Activated CD4-positive, alpha-beta T cell treated with anti-CD3 and anti-CD28 coated beads for 36 hours (primary cell): ENCODE data around the gene COASY. TPM values are rescaled to one million over a fixed set of nuclear protein-coding genes. Genes with fewer than 3 reads are reported as not detected.
A peak's percentile ranks its signal among the peaks of the same experiment; 100 is the strongest.

Experiments used
- ATAC-seq: fragments of 200-7000 bp; cut with Tn5 transposase; one replicate; pipeline ENCODE4 v1.10.0; 2021; ENCODE audit warnings: mild to moderate bottlenecking, moderate library complexity
- CTCF ChIA-PET: fragments of 350-600 bp; sonication (Branson Sonifier 250); formaldehyde crosslinking; loops from one replicate; lab custom pipeline; 2021; ENCODE audit warnings: antibody characterized with exemption; lab: Charles Lee
- POLR2A ChIA-PET: fragments of 350-600 bp; sonication (Branson Sonifier 250); formaldehyde crosslinking; loops from one replicate; lab custom pipeline; 2021; ENCODE audit warnings: antibody characterized with exemption, inconsistent platforms; lab: Charles Lee
- DNase-seq: peaks from one replicate; pipeline ENCODE4 v3.0.0-alpha.2; 2020
- H3K27ac Mint-ChIP-seq: one replicate; pipeline ENCODE4 v1.8.0; 2021; ENCODE audit warnings: mixed read lengths
- H3K27me3 Mint-ChIP-seq: one replicate; pipeline ENCODE4 v1.8.0; 2021; ENCODE audit warnings: mixed read lengths
- H3K36me3 Mint-ChIP-seq: one replicate; pipeline ENCODE4 v1.8.0; 2021; ENCODE audit warnings: low read depth, mixed read lengths
- H3K4me1 Mint-ChIP-seq: one replicate; pipeline ENCODE4 v1.8.0; 2021; ENCODE audit warnings: mixed read lengths
- H3K4me3 Mint-ChIP-seq: one replicate; pipeline ENCODE4 v1.8.0; 2021; ENCODE audit warnings: mild to moderate bottlenecking, moderate library complexity, mixed read lengths
- H3K9me3 Mint-ChIP-seq: one replicate; pipeline ENCODE4 v1.8.0; 2021; ENCODE audit warnings: low read depth, mixed read lengths
- intact Hi-C, 2 experiments: fragments of 100-400 bp; cut with DNase I in 1 of 2; cut with micrococcal nuclease in 1 of 2; formaldehyde crosslinking; loops; one replicate each; pipeline versions ENCODE4 v1.14.2 to v1.15.1; 2022 to 2024; cut with DNase I, micrococcal nuclease
- total RNA-seq, 2 experiments: library from RNA; stranded (reverse); gene quantifications; one replicate each; pipeline ENCODE4 v1.2.3, GENCODE V29; 2021

COASY gene
- total RNA-seq, 2 experiments from 2014 or later, result 83.3 to 105 TPM

- Mint-ChIP-seq H3K27ac (no peak overlapping the region), H3K27me3 (no peaks in the 10 kb centered on the region), H3K4me1 (peaks cover 2% of the 10 kb centered on the region), H3K4me3 (no peak overlapping the region), H3K9me3 (no peaks in the 10 kb centered on the region), H3K36me3 (peaks cover 46% of the 10 kb centered on the region)
- ATAC-seq, result no peak
- intact Hi-C loops, result no loop called here
- DNase-seq, result no peak
- CTCF ChIA-PET, result interaction anchor here (1.0 kb wide), 1 partner anchor 162 kb away, joined by 3 read pairs; no protein-coding TSS in a partner anchor
- POLR2A ChIA-PET, result no interaction called here
These were observed 23.4 kb downstream of the COASY start for GRCh38 chr17:42585353-42585752.

- H3K36me3 Mint-ChIP-seq, result peaks cover 45% of the 10 kb centered on the region
- H3K27me3 Mint-ChIP-seq, result no peaks in the 10 kb centered on the region
- ChIA-PET CTCF (interaction anchor here (0.5 to 5.0 kb wide), 4 partner anchors 9 to 402 kb away, joined by 3 to 35 read pairs (median 5); partner anchors contain the start of gene PSMC3IP), POLR2A (interaction anchor here (0.6 kb wide), 1 partner anchor 115 kb away, joined by 5 read pairs; no protein-coding TSS in a partner anchor)
- no peak for ATAC-seq
- no peak overlapping the region for H3K4me3 Mint-ChIP-seq
- H3K27ac Mint-ChIP-seq, result peak overlapping the region; percentile 34
- intact Hi-C loops, result no loop called here
- H3K9me3 Mint-ChIP-seq, result no peaks in the 10 kb centered on the region
- peaks cover 2% of the 10 kb centered on the region for H3K4me1 Mint-ChIP-seq
- DNase-seq, result no peak
These were observed 24.7 kb downstream of the COASY start for GRCh38 chr17:42586514-42587230.

GRCh38 chr17:42590886-42591285 is 28.9 kb downstream of the COASY start:
- peak overlapping the region; percentile 9 for H3K27ac Mint-ChIP-seq
- H3K27me3 Mint-ChIP-seq, result no peaks in the 10 kb centered on the region
- peaks cover 30% of the 10 kb centered on the region for H3K36me3 Mint-ChIP-seq
- ChIA-PET CTCF (interaction anchor here (0.6 to 5.0 kb wide), 6 partner anchors 12 to 1108 kb away, joined by 3 to 35 read pairs (median 3); partner anchors contain the start of gene PSMC3IP), POLR2A (no interaction called here)
- H3K4me3 Mint-ChIP-seq, result no peak overlapping the region
- H3K9me3 Mint-ChIP-seq, result no peaks in the 10 kb centered on the region
- no peak for ATAC-seq
- intact Hi-C loops, result no loop called here
- DNase-seq, result no peak
- peaks cover 2% of the 10 kb centered on the region for H3K4me1 Mint-ChIP-seq

- intact Hi-C loops, result no loop called here
- Mint-ChIP-seq H3K27me3 (no peaks in the 10 kb centered on the region), H3K4me1 (peaks cover 2% of the 10 kb centered on the region)
These were observed 29.5 kb downstream of the COASY start for GRCh38 chr17:42591411-42591810.

GRCh38 chr17:42596386-42596785 is 34.4 kb downstream of the COASY start:
- POLR2A ChIA-PET, result no interaction called here
- H3K4me1 Mint-ChIP-seq, result peaks cover 11% of the 10 kb centered on the region
- H3K36me3 Mint-ChIP-seq, result peaks cover 8% of the 10 kb centered on the region
- CTCF ChIA-PET, result no interaction called here
- no peak overlapping the region for H3K4me3 Mint-ChIP-seq
- H3K9me3 Mint-ChIP-seq, result no peaks in the 10 kb centered on the region
- ATAC-seq, result no peak
- intact Hi-C loops, result no loop called here
- H3K27ac Mint-ChIP-seq, result peak overlapping the region; percentile 13
- H3K27me3 Mint-ChIP-seq, result no peaks in the 10 kb centered on the region
- no peak for DNase-seq

More at GRCh38 chr17:42591411-42591810, 29.5 kb downstream of the COASY start:
- DNase-seq, result no peak
- ChIA-PET CTCF (interaction anchor here (0.6 to 2.2 kb wide), 3 partner anchors 13 to 418 kb away, joined by 3 to 8 read pairs (median 3); no protein-coding TSS in a partner anchor), POLR2A (interaction anchor here (0.6 kb wide), 1 partner anchor 13 kb away, joined by 10 read pairs; no protein-coding TSS in a partner anchor)
- ATAC-seq, result no peak
- H3K36me3 Mint-ChIP-seq, result peaks cover 31% of the 10 kb centered on the region
- no peaks in the 10 kb centered on the region for H3K9me3 Mint-ChIP-seq
- no peak overlapping the region for H3K4me3 Mint-ChIP-seq
- H3K27ac Mint-ChIP-seq, result peak overlapping the region; percentile 7

GRCh38 chr17:42598905-42599304 is 37.0 kb downstream of the COASY start:
- CTCF ChIA-PET, result interaction anchor here (0.8 to 2.0 kb wide), 4 partner anchors 10 to 162 kb away, joined by 3 to 11 read pairs (median 5); partner anchors contain the start of genes PSMC3IP and RAMP2
- ATAC-seq, result no peak
- no peak overlapping the region for H3K27ac Mint-ChIP-seq

GRCh38 chr17:42603318-42603717 is 41.4 kb downstream of the COASY start:
- POLR2A ChIA-PET, result no interaction called here
- peaks cover 58% of the 10 kb centered on the region for H3K4me1 Mint-ChIP-seq
- H3K27ac Mint-ChIP-seq, result no peak overlapping the region
- ATAC-seq (no peak), DNase-seq (no peak)
- intact Hi-C loops, result no loop called here
- H3K9me3 Mint-ChIP-seq, result no peaks in the 10 kb centered on the region
- no peaks in the 10 kb centered on the region for H3K27me3 Mint-ChIP-seq
- H3K36me3 Mint-ChIP-seq, result peaks cover 10% of the 10 kb centered on the region
- CTCF ChIA-PET, result no interaction called here
- no peak overlapping the region for H3K4me3 Mint-ChIP-seq

More at GRCh38 chr17:42598905-42599304, 37.0 kb downstream of the COASY start:
- Mint-ChIP-seq H3K4me3 (no peak overlapping the region), H3K9me3 (no peaks in the 10 kb centered on the region), H3K4me1 (peaks cover 19% of the 10 kb centered on the region), H3K27me3 (no peaks in the 10 kb centered on the region), H3K36me3 (peaks cover 9% of the 10 kb centered on the region)
- no peak for DNase-seq
- intact Hi-C loops, result no loop called here
- POLR2A ChIA-PET, result no interaction called here

GRCh38 chr17:42607769-42608168 is 45.8 kb downstream of the COASY start:
- Mint-ChIP-seq H3K4me1 (peaks cover 47% of the 10 kb centered on the region), H3K9me3 (no peaks in the 10 kb centered on the region), H3K27me3 (no peaks in the 10 kb centered on the region), H3K36me3 (peaks cover 15% of the 10 kb centered on the region), H3K4me3 (peak overlapping the region; percentile 95), H3K27ac (peak overlapping the region; percentile 97)
- intact Hi-C loops, result loop anchor here (2.0 to 5.0 kb wide), 3 partner anchors 31 to 320 kb away; partner anchors contain the start of genes MLX (in 1 of the 2), PSMC3IP (in 1 of the 2) and STAT5A (in 1 of the 2)
- ChIA-PET CTCF (interaction anchor here (0.8 to 6.5 kb wide), 11 partner anchors 8 to 156 kb away, joined by 3 to 80 read pairs (median 4); partner anchors contain the start of gene PSMC3IP), POLR2A (interaction anchor here (0.6 to 1.2 kb wide), 3 partner anchors 29 to 850 kb away, joined by 3 to 7 read pairs (median 4); partner anchors contain the start of gene BECN1)
- ATAC-seq (no peak), DNase-seq (no peak)

GRCh38 chr17:42608305-42609181 is 46.6 kb downstream of the COASY start:
- H3K9me3 Mint-ChIP-seq, result no peaks in the 10 kb centered on the region
- DNase-seq (peak; percentile 43), ATAC-seq (peak; percentile 58)
- peak overlapping the region; percentile 97 for H3K27ac Mint-ChIP-seq
- H3K36me3 Mint-ChIP-seq, result peaks cover 11% of the 10 kb centered on the region
- H3K4me1 Mint-ChIP-seq, result peaks cover 40% of the 10 kb centered on the region
- H3K27me3 Mint-ChIP-seq, result no peaks in the 10 kb centered on the region
- ChIA-PET POLR2A (interaction anchor here (0.6 to 1.5 kb wide), 11 partner anchors 10 to 849 kb away, joined by 3 to 8 read pairs (median 4); partner anchors contain the start of genes BECN1, CNTNAP1 and PSMC3IP), CTCF (interaction anchor here (0.7 to 6.5 kb wide), 19 partner anchors 8 to 591 kb away, joined by 3 to 80 read pairs (median 3); partner anchors contain the start of genes BECN1, PLEKHH3, PSMC3IP and RPL27)
- intact Hi-C loops, result loop anchor here (1.0 to 5.0 kb wide), 16 partner anchors 31 to 642 kb away; partner anchors contain the start of genes PSMC3IP (in 2 of the 2), AARSD1 (in 1 of the 2), BECN1 (in 1 of the 2) and BRCA1 (in 1 of the 2)
- H3K4me3 Mint-ChIP-seq, result peak overlapping the region; percentile 95

GRCh38 chr17:42609182-42609813 is 47.4 kb downstream of the COASY start, which contains the start of the genes RETREG3 and TUBG1:
TSS of gene RETREG3 (minus strand) at chr17:42609374. CDS start at chr17:42609324, 50 bp downstream.
TSS of gene TUBG1 (plus strand) at chr17:42609683. CDS start at chr17:42609738, 55 bp downstream.
- peak within 1 kb of the TSS; percentile 97 for H3K27ac Mint-ChIP-seq
- CTCF ChIA-PET, result interaction anchor here (0.6 to 6.5 kb wide), 15 partner anchors 11 to 591 kb away, joined by 3 to 80 read pairs (median 3); partner anchors contain the start of genes BECN1, PLEKHH3, PSMC3IP and RPL27
- intact Hi-C loops, result loop anchor here (1.0 to 5.0 kb wide), 16 partner anchors 32 to 643 kb away; partner anchors contain the start of genes PSMC3IP (in 2 of the 2), AARSD1 (in 1 of the 2), BECN1 (in 1 of the 2) and BRCA1 (in 1 of the 2)
- DNase-seq (peak; percentile 100), ATAC-seq (peak; percentile 92)
- peaks cover 35% of the 10 kb centered on the region for H3K4me1 Mint-ChIP-seq
- POLR2A ChIA-PET, result interaction anchor here (0.7 to 1.5 kb wide), 9 partner anchors 9 to 758 kb away, joined by 3 to 9 read pairs (median 4); partner anchors contain the start of genes CNTNAP1, PSMC3IP and TUBG2
- H3K4me3 Mint-ChIP-seq, result peak within 1 kb of the TSS; percentile 95
- H3K27me3 Mint-ChIP-seq, result no peaks in the 10 kb centered on the region
- H3K36me3 Mint-ChIP-seq, result peaks cover 16% of the 10 kb centered on the region
- H3K9me3 Mint-ChIP-seq, result no peaks in the 10 kb centered on the region
